ENCODE data around the gene ZFX. TPM values are rescaled to one million over a fixed set of nuclear protein-coding genes. Genes with fewer than 3 reads are reported as not detected.

The ZFX gene
- total and polyA plus RNA-seq, 2 of the 8 experiments (the other 6 are each of a cell fraction or from before 2014, with no cell fraction given) = 2.8 to 22.0 TPM

- no peak for TF ChIP-seq EZH2 (IDR thresholded peaks at IDR 0.05; ENCODE audit: low read depth, low read length, severe bottlenecking)
Observed at GRCh38 chrX:24125028-24125612, 24.4 kb upstream of the ZFX start (continued).

Measured in H1 (cell line).